GM19372 (cell line): ENCODE data around the gene ADGRA3.

Experiments used
- ATAC-seq: cut with Tn5 transposase; IDR thresholded peaks from one replicate; pipeline ENCODE4 v1.9.1; 2021; ENCODE audit warnings: mild to moderate bottlenecking, low read depth, moderate library complexity; ENCODE audit not compliant: unreplicated experiment

Gene ADGRA3, protein sequence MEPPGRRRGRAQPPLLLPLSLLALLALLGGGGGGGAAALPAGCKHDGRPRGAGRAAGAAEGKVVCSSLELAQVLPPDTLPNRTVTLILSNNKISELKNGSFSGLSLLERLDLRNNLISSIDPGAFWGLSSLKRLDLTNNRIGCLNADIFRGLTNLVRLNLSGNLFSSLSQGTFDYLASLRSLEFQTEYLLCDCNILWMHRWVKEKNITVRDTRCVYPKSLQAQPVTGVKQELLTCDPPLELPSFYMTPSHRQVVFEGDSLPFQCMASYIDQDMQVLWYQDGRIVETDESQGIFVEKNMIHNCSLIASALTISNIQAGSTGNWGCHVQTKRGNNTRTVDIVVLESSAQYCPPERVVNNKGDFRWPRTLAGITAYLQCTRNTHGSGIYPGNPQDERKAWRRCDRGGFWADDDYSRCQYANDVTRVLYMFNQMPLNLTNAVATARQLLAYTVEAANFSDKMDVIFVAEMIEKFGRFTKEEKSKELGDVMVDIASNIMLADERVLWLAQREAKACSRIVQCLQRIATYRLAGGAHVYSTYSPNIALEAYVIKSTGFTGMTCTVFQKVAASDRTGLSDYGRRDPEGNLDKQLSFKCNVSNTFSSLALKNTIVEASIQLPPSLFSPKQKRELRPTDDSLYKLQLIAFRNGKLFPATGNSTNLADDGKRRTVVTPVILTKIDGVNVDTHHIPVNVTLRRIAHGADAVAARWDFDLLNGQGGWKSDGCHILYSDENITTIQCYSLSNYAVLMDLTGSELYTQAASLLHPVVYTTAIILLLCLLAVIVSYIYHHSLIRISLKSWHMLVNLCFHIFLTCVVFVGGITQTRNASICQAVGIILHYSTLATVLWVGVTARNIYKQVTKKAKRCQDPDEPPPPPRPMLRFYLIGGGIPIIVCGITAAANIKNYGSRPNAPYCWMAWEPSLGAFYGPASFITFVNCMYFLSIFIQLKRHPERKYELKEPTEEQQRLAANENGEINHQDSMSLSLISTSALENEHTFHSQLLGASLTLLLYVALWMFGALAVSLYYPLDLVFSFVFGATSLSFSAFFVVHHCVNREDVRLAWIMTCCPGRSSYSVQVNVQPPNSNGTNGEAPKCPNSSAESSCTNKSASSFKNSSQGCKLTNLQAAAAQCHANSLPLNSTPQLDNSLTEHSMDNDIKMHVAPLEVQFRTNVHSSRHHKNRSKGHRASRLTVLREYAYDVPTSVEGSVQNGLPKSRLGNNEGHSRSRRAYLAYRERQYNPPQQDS (N-terminal part only)

DNA sequence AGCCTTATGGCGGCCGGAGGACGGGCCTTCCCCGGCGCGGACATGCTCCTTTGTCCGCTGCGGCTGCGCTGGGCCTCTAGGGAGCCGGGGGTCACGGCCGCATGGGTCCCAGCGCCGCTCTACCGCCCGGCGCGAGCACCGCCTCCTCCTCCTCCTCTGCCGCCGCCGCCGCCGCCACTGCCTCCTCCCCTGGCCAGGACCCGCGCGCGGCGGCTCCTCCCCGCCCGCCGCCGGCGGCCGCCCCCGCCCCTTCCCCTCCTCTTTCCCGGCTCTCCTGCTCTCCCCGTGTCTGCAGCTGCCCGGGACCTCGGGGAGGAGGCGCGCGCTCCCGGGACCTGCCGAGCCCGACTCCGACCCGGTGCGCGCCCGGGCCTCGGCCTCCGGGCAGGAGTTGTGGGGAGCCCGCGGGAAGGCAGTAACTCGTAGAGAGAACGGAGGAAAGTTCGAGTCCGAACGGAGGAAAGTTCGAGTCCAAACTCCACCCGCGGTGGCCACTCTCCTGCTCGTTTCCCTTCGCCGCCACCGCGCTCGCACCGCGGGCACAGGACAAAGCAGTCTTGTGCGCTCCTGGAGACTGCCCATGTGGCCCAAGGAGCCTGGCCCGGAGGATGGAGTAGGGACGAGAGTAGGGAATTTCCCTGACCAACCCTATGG lies at the start of gene ADGRA3:
Gene ADGRA3 (minus strand): TSS at position 179 of the 654 bp plus-strand sequence. CDS start 282 bp downstream, outside the sequence.
- ATAC-seq: no peak

DNA sequence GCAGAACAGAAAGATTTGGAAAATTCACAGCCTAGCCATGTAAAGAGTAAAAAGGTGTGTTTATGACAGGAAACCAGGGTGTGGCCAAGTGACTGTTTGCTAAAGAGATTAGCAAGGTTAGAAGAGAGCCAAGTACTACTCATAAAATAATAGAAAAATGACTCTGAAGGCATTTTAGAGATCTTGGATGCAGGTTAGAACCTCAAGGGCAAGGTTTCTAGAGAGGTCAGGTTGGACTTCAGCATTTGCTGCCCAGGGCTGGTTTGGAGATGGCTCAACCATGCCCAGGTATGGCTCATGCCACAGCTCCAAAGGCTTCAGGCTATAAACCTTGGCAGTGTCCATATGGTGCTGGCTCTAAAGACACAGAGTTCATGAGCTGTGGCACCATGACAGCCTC lies 40.6 kb upstream of the ADGRA3 start:
- no peak for ATAC-seq

DNA sequence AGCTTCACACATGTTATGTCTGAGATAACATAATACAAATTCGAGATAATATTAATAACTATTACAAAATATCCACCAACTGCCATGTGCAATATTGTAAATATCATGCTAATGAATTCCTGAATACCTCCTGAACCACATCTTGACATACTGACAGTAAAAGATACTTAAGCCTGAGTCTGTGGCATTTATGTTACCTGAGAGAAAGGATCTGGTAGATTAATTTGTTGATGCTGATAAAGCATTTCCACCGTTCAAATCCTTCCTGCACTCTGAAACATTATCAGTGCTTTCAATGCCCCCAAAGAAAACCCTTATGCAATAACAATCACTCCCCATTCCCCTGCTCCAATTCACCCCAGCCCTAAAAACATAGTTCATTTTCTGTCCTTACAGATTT lies 38.8 kb upstream of the ADGRA3 start:
- ATAC-seq: no peak

DNA sequence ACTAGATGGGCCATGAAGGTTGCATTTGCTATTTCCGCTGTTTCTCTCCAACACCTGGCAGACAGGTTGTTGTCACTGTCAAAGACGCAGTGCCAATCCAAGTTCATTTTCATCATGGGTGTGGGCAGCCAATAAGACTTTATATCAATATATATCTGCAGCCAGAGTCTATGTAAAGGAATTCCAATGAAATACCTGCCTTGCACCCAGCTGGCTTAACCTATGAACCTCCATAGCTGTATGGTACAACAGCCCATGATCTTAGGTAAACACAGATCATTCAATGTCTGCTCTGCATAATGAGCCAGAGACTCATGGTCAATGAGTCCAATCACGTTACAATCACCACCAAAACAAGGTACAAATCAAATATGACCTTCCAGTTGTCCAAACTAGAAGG lies 37.7 kb upstream of the ADGRA3 start:
- no peak for ATAC-seq

DNA sequence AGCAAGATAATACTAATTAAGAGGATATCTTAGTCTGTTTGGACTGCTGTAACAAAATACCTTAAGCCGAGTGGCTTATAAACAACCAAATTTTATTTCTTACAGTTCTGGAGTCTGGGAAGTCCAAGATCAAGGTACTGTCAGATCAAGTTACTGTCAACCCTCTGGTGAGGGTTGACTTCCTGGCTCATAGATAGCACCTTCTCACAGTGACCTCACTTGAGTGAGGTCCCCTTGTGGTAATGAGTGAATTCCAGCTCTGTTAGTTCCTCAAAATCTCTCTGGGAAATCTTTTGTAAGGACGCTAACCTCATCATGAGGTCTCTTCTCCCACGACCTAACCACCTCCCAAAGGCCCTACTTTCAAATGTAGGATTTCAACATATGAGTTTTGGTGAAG lies 36.9 kb upstream of the ADGRA3 start:
- no peak for ATAC-seq

DNA sequence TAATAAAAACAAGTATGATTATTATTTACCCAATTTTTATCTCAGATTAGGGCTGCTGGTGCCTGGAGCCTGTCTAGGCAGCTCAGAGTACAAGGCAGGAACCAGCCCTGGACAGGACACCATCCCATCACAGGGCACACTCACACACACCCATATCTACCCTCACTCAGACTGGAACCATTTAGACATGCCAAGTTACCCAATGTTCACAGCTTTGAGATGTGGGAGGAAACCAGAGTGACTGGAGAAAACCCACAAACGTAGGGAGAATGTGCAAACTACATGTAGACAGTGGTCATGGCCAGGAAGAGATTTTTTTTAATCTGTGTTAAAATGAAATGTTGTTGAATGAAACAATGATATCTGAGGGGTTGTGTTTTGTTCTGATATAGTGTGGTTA lies 35.7 kb upstream of the ADGRA3 start:
- no peak for ATAC-seq

DNA sequence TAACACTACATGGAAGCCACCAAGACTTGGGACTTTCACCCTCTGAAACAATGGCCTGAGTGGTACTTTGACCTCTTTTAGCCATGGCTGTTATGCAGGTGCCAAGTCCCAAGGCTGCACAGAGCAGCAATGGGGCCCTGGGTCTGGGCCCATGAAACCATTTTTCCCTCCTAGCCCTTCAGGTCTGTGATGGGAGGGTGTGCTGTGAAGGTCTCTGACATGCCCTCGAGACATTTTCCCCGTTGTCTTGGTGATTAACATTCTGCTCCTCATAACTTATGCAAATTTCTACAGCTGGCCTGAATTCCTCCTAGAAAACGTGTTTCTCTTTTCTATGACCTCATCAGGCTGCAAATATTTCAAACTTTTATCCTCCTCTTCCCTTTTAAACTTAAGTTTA lies 30.4 kb upstream of the ADGRA3 start:
- no peak for ATAC-seq

DNA sequence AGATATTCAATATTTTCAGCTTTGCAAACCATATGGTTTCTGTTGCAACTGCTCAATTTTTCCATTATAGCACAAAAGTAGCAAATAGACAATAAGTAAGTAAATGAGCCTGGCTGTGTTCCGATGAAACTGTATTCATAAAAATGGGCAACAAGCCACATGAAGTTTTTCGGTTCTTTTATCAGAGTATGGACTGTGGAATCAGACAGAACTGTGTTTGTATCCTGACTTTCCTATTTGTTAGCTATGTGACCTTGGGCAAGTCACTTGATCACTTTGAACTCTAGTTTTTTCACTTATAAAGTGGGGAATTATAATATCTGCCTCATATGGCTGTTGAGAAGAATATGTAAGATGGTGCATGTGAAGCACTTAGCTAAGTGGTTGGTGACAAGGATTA lies 23.4 kb upstream of the ADGRA3 start:
- no peak for ATAC-seq

DNA sequence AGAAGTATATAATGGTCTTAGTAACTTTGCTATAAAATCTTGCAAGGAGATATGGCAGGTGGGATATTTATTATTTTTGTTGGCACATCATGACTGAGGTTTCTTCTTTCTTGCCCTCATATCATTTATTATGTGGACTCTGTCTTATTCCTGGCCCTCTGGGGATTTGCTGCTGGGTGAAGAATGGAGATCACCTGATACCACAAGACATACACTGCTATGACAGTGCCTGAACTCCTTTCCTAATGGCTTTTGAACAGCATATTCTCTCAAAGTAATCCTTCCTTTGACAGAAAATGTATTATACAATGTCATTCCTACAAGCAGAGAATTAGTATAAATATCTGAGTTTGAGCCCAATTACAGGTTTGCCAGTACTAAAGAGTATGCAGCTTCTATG lies 22.0 kb upstream of the ADGRA3 start:
- ATAC-seq: no peak

DNA sequence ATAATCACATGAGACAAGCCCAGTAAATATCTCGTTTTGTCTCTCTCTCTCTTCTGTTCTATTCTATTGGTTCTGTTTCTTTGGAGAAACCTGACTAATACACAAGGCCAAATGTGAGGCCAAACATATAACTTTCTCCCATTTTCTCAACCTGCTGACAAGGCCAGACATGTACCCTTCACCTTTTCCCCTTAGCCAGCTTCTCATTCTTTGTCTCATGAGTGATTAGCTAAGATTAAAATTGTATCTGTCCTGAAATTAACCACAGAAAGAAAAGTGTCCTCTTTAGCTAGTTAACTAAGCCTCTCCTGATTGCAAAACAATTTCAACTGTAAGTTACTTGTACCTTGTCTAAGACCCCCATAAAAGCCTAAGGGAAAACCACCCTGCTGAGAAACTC lies 18.5 kb upstream of the ADGRA3 start:
- no peak for ATAC-seq

DNA sequence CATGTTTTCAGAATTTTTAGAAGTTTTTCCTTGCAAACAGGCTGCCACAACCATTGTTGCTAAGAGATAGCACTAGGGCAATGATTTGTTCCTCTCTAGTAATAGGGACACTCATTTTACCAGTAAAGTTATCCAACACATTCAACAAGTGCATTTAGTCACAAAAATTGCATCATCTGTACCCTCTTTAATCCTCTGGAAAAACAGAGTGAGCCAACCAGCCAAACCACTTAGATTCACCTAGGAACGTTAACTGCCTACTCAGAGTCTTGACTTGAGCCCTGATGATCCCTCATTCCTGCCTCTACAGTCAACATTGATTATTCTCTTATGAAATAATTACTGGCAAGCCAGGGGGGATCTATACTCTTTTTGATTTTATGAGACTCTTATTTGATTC lies 17.0 kb upstream of the ADGRA3 start:
- no peak for ATAC-seq

DNA sequence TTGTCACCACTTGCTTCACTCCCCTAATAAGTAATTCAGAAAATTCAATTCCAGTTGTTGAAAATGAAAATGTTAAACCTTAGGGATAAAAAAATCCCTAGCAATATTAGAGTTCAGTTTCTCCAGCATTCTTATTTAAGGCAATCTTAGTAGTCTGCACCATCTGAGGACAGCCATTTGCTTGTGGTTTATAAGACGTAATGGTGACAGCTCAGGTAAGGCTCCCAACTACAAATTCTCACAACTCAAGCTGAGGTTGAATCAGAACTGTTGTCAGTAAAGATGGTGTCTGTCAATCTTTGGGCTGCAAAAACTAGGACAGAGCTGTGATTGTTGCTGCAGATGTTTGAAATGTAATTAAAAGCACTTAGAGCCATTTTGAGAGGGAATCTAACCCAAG lies 16.3 kb upstream of the ADGRA3 start:
- no peak for ATAC-seq

DNA sequence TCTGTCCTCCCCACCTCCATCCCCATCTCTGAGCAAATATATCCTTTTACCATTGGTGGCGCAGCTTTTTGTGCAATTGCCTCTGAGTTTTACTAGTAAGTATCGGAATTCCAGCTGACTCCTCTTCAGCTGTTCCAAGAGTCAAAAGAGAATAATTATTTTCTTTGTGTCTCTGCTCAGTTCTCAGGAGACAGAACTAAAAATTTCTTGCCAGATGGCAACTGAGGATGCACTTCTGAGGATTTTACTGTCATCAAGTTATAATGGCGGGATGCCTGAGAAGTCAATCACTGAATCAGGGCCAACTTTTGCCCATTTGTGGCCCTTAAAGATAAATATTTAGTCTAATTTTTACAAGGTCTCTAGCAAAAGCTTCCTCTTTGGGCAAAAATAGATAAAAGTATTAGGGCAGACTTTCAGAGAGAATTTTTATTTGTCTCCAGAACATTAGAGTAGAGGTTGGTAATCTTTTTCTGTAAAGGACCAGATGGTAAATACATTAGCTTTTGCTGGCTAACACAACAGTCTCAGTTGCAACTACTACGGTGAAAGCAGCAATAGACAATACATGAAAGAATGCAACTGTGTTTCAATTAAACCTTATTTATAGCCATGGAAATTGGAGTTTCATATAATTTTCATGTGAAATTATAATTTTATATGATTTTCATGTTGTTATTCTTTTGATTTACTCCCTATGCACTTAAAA lies 15.6 kb upstream of the ADGRA3 start:
- ATAC-seq: no peak

DNA sequence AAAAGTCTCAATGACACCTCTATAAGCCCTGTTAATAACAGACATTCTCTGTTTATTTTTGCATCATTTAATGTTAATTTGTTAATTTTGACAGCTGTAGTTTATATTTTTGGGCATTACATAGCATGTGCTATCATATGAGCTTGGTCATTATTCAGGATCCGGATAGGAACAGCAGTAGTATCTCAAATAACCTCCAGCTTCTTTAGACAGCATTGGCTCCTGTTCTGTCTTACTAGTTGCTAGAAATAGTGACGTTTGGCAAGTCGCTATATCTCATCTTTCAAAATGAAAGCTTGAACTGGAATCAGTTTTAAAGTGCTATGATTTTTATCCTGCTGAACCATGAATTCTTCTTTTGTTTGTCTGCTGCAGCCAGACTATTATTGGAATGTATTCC lies 9.0 kb upstream of the ADGRA3 start:
- no peak for ATAC-seq

DNA sequence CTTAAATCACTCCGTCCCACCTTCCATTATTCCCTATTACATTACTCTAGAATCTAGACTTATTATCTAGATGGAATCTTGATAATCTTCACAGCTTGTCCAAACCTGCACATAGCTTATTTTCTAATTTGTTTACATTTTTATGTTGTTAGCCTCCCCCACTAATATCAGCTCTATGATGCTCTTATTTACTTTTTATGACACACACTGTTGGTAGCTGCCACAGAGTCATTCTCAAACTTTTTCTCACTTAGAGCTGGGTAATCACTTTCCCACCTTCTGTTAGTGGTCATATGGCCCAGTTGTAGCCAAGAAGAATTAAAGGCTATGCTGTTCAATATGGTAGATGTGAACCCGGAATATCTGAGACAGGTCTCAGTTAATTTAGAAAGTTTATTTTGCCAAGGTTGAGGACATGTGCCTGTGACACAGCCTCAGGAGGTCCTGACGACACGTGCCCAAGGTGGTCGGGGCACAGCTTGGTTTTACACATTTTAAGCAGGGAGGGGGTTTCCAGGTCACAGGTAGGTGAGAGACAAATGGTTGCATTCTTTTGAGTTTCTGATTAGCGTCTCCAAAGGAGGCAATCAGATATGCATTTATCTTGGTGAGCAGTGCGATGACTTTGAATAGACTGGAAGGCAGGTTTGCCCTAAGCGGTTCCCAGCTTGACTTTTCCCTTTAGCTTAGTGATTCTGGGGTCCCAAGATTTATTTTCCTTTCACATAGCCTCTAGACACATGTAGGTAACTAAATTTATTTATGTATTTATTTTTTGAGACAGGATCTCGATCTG lies 7.0 kb upstream of the ADGRA3 start:
- ATAC-seq: no peak

DNA sequence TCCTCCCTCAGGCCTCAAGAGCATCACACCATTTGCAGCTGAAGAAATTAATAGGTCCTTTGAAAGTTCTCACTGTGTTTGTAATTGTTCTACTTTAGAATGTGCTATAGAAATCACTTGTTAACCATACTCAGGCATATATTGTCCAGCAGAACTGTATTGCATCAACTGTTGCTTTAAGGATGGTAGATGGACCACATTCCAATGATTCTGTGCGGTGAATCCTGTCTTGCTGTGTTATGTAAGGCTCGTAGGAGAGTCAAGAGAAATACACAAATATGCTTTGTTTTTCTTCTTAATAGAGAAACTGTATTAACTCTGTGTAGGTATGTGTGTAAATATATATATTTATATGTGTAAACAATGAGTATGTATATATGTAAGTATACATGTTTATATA lies 6.3 kb upstream of the ADGRA3 start:
- ATAC-seq: no peak

DNA sequence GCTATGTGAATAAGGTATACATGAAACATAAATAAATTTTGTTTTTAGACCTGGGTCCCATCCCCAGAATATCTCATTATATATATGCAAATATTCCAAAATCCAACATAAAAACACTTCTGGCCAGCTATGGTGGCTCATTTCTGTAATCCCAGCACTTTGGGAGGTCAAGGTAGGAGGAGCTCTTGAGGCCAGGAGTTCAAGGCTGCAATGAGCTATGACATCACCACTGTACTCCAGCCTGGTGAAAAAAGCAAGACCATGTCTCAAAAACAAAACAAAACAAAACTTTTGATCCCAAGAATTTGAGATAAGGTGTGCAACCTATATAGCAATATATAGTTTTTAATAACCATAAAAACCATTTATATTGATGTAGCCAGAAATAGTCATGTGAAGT lies 5.4 kb upstream of the ADGRA3 start:
- ATAC-seq: no peak

DNA sequence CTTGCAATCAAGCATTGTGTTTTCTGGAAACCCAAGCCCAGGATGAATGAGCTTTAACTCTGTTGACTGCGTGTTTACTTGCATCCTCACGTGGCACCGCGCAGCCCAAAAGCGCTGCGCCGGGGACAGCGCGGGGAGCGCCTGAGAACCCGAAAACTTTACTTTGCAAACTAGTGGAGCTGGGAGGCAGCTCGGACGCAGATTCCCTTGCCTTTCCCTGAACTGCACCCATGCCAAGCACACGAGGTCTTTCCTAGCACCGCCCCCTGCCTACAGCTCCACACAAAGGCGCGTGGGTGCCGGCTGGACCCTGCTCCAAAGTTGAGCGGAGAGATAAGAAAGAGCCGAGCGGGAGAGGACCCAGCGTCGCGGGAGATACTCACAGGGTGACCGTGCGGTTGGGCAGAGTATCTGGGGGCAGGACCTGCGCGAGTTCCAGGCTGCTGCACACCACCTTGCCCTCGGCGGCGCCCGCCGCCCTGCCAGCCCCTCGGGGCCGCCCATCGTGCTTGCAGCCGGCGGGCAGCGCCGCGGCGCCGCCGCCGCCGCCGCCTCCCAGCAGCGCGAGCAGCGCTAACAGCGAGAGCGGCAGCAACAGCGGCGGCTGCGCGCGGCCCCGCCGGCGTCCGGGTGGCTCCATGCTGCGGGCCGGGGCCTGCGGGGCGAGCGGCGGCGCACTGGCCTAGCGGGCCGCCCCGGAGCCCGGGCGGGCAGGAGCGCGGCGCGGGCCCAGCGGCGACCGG lies 550 bp downstream of the ADGRA3 start:
- no peak for ATAC-seq
